Duodenal mucosa (tissue), 2 donors: ENCODE data around the gene CTSF.

Experiments used
- H3K27ac ChIP-seq: one replicate; pipeline ENCODE4 v1.7.0; 2013; ENCODE audit warnings: low read depth, low read length
- H3K27me3 ChIP-seq, 2 donors: one replicate each; pipeline ENCODE4 v1.7.0; 2013; ENCODE audit warnings: low read length in 2 of 2, control low read depth in 1 of 2; ENCODE audit not compliant: insufficient read depth in 2 of 2, control insufficient read depth in 1 of 2
- H3K36me3 ChIP-seq, 2 donors: one replicate each; pipeline ENCODE4 v1.7.0; 2013; ENCODE audit warnings: low read length in 2 of 2, control low read depth in 1 of 2; ENCODE audit not compliant: insufficient read depth in 2 of 2, control insufficient read depth in 1 of 2
- H3K4me1 ChIP-seq, 2 donors: one replicate each; pipeline ENCODE4 v1.7.0; 2013; ENCODE audit warnings: low read length in 2 of 2, control low read depth in 1 of 2; ENCODE audit not compliant: insufficient read depth in 2 of 2, control insufficient read depth in 1 of 2
- H3K4me3 ChIP-seq, 2 donors: one replicate each; pipeline ENCODE4 v1.7.0; 2013; ENCODE audit warnings: low read length in 2 of 2, low read depth in 1 of 2
- H3K9ac ChIP-seq, 2 donors: one replicate each; pipeline ENCODE4 v1.7.0; 2013; ENCODE audit warnings: low read length in 2 of 2, low read depth in 1 of 2
- H3K9me3 ChIP-seq, 2 donors: one replicate each; pipeline ENCODE4 v1.7.0; 2013; ENCODE audit warnings: low read length in 2 of 2, control low read depth in 1 of 2; ENCODE audit not compliant: control insufficient read depth in 1 of 2

Gene CTSF

DNA sequence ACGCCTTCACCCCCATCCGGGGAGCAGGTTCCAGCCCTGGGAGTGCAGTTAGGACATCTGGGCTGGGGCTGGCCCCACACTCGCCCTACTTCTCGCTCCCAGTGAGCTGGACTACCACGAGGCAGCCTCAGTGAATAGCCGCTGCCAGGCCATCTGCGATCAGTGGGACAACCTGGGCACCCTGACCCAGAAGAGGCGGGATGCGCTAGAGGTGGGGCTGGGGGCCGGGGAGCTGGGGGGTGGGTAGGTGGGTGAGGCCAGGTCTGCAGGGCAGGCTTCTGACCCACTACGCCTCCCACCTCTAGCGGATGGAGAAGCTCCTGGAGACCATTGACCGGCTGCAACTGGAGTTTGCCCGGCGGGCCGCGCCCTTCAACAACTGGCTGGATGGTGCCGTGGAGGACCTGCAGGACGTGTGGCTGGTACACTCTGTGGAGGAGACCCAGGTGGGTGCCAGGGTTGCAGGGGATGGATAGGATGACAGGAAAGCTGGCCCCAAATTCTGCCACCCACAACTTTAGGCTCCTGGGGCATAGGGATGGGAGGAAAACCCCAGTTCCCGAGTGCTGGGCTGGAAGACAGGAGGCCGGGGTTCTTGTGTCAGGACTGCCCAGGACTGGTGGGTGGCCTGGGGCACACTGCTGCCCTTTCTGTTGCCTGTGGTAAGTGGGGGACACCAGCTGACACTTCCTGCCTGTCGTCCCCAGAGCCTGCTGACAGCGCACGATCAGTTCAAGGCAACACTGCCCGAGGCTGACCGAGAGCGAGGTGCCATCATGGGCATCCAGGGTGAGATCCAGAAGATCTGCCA, 8.3 kb downstream of the CTSF start:
- peaks cover 0 to 4% of the 10 kb centered on the region in 2 donors for H3K4me1 ChIP-seq
- H3K4me3 ChIP-seq = no peak overlapping the region
- H3K27ac ChIP-seq = no peak overlapping the region
- H3K9ac ChIP-seq = no peak overlapping the region
- no peaks in the 10 kb centered on the region for H3K9me3 ChIP-seq
- peaks cover 3 to 11% of the 10 kb centered on the region in 2 donors for H3K27me3 ChIP-seq
- no peaks in the 10 kb centered on the region for H3K36me3 ChIP-seq

DNA sequence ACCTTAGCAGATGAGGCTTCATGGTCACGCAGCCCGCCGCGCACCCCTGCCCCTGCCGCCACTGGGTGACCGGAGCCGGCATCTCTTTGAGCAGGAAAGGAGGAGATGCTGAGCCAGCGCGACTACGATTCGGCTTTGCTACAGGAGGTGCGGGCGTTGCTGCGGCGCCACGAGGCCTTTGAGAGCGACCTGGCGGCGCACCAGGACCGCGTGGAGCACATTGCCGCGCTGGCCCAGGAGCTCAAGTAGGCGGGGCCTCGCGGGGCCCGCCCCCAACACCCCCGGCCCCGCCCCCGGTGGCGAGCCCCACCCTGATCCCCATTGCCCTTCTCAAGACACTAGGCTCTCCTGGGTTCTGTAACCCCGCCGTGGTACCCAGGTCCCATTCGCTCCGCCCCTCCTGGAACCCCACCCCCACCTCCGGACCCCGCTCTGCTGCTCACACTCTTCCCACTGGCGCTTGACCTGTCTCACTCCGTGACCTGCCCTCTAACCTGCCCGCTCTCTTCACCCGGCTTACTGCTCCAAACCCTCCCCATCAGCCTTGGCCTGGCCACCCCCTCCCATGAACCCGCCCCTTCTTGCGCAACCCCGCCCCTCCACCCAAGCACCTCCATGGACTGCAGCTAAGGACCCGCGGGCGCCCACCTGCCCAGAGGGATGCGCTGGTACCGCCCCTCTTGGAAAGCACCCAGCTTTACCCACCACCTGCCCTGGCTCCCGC, 9.1 kb downstream of the CTSF start:
- Histone ChIP-seq H3K9ac (no peak overlapping the region), H3K27me3 (peaks cover 3 to 11% of the 10 kb centered on the region in 2 donors), H3K4me3 (peak overlapping the region in 1 of 2 donors; percentile 8), H3K4me1 (peaks cover 0 to 4% of the 10 kb centered on the region in 2 donors), H3K27ac (no peak overlapping the region), H3K9me3 (no peaks in the 10 kb centered on the region), H3K36me3 (no peaks in the 10 kb centered on the region)

DNA sequence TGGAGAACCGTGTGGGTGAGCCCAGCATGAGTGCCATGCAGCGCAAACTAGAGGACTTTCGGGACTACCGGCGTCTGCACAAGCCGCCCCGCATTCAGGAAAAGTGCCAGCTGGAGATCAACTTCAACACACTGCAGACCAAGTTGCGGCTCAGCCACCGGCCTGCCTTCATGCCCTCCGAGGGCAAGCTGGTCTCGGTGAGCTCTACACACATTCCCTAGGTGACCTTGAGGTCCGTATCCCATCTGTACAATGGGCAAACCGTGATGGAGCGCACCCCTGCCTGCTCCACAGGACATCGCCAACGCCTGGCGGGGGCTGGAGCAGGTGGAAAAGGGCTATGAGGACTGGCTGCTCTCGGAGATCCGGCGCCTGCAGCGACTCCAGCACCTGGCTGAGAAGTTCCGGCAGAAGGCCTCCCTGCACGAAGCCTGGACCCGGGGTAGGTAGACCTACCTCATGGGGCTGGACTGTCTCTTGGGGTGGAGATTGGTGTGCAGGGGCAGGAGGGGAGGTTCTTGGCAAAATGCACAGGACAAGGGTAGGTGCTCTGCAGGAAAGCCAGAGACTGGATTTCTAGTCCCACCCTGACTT, 10.6 kb downstream of the CTSF start:
- Histone ChIP-seq H3K27me3 (peaks cover 3 to 11% of the 10 kb centered on the region in 2 donors), H3K27ac (no peak overlapping the region), H3K9me3 (no peaks in the 10 kb centered on the region), H3K9ac (no peak overlapping the region), H3K36me3 (no peaks in the 10 kb centered on the region), H3K4me3 (no peak overlapping the region), H3K4me1 (peaks cover 0 to 4% of the 10 kb centered on the region in 2 donors)

DNA sequence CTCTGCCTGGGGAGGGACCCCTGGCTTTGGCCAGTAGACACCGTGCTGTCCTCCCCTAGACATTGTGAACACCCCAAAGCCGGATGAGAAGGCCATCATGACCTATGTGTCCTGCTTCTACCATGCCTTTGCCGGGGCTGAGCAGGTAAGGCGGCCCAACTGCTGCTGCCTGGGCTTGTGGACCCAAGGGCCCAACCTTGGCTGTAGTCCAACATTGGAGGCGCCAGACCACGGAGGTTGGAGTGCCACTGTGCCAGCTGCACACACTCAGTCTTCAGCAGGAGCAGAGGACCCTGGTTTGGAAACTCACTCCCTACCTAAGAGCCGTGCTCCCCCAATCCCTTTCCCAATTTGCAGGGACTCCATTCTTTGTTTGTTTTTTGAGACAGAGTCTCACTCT, 12.3 kb downstream of the CTSF start:
- no peak overlapping the region for H3K4me3 ChIP-seq
- no peaks in the 10 kb centered on the region for H3K36me3 ChIP-seq
- H3K9me3 ChIP-seq = no peaks in the 10 kb centered on the region
- no peak overlapping the region for H3K9ac ChIP-seq
- H3K4me1 ChIP-seq = peaks cover 0 to 4% of the 10 kb centered on the region in 2 donors
- no peak overlapping the region for H3K27ac ChIP-seq
- peaks cover 3 to 11% of the 10 kb centered on the region in 2 donors for H3K27me3 ChIP-seq

DNA sequence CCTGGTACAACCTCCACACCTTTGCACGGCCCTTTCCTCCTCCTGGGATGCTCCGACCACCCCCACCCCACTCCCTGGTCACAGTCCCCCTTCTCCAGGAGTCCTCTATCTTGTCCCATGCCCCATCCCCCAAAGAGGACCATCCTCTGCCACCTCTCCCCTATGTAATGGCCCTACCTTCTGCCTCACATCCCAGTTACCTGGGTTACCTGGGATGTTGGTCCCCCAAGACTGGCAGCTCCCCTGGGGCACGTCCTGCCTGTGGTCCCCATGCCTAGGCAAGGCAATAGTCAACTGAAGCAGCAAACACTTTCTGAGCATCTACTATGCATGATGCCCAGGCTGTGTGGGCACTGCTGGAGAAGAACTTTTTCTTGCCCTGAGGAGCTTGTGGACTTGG, 13.0 kb downstream of the CTSF start:
- H3K4me1 ChIP-seq = peaks cover 0 to 4% of the 10 kb centered on the region in 2 donors
- peaks cover 3 to 11% of the 10 kb centered on the region in 2 donors for H3K27me3 ChIP-seq
- no peak overlapping the region for H3K9ac ChIP-seq
- H3K9me3 ChIP-seq = no peaks in the 10 kb centered on the region
- H3K36me3 ChIP-seq = no peaks in the 10 kb centered on the region
- H3K27ac ChIP-seq = no peak overlapping the region
- H3K4me3 ChIP-seq = no peak overlapping the region

DNA sequence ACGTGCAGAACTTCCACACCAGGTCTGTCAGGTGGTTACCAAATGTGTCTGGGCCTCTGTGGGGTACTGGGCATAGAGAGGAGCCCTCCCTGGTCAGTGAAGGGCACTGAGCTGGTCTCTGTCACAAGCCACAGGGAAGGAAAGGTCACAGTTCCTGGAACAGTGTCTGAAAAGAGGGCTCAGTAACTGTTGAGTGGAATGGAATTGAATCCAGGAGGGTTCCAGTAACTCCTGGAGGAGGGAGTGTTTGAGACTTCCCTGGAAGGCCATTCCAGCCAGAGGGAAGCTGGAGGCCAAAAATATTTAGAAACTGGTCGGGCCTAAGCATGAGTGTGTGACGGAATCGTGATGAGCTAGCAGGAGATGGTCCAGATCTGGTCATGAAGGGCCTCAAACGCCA, 13.8 kb downstream of the CTSF start:
- no peak overlapping the region for H3K27ac ChIP-seq
- H3K36me3 ChIP-seq = no peaks in the 10 kb centered on the region
- no peak overlapping the region for H3K9ac ChIP-seq
- H3K9me3 ChIP-seq = no peaks in the 10 kb centered on the region
- peaks cover 3 to 11% of the 10 kb centered on the region in 2 donors for H3K27me3 ChIP-seq
- H3K4me1 ChIP-seq = peaks cover 0 to 4% of the 10 kb centered on the region in 2 donors
- no peak overlapping the region for H3K4me3 ChIP-seq

DNA sequence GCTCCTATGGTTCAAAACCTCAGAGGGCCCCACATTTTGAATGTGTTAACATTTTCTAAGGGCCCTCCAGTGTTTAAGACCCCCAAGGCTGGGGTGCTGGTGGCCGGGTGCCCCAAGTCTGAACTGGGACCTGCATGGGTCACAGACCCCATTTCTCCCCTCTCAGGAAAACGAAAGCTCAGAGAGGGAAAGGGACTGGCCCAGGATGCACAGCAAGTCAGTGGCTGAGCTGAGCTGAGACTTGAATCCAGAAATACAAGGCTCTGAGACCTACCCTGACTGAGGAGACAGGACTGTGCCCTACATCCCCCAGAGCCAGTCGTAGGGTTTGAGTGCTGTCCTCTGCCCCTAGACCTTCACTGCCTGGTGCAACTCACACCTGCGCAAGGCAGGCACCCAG, 17.5 kb downstream of the CTSF start:
- H3K36me3 ChIP-seq = no peaks in the 10 kb centered on the region
- no peaks in the 10 kb centered on the region for H3K9me3 ChIP-seq
- no peak overlapping the region for H3K9ac ChIP-seq
- H3K4me3 ChIP-seq = no peak overlapping the region
- H3K27ac ChIP-seq = no peak overlapping the region
- no peaks in the 10 kb centered on the region for H3K27me3 ChIP-seq
- H3K4me1 ChIP-seq = no peaks in the 10 kb centered on the region

DNA sequence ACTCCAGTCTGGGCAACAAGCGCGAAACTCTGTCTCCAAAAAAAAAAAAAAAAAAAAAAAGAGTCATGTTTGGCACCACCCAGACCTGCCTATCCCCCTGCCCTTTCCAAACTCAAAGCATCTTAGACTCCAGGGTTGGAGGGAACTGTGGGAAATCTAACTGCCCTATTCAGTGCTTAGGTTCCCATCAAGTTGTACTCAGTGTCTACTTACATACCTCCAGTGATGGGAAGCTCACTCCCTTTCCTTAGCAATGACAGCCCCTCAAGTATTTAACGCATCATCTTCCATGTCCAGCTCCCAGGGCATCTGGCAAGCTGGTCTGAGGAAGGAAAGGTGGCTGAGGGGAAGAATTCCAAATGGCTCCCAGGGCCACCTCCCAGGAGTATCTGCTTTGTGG, 18.7 kb downstream of the CTSF start:
- no peak overlapping the region for H3K27ac ChIP-seq
- H3K9ac ChIP-seq = no peak overlapping the region
- H3K9me3 ChIP-seq = no peaks in the 10 kb centered on the region
- peaks cover 0 to 8% of the 10 kb centered on the region in 2 donors for H3K4me1 ChIP-seq
- no peaks in the 10 kb centered on the region for H3K36me3 ChIP-seq
- no peak overlapping the region for H3K4me3 ChIP-seq
- H3K27me3 ChIP-seq = no peaks in the 10 kb centered on the region

DNA sequence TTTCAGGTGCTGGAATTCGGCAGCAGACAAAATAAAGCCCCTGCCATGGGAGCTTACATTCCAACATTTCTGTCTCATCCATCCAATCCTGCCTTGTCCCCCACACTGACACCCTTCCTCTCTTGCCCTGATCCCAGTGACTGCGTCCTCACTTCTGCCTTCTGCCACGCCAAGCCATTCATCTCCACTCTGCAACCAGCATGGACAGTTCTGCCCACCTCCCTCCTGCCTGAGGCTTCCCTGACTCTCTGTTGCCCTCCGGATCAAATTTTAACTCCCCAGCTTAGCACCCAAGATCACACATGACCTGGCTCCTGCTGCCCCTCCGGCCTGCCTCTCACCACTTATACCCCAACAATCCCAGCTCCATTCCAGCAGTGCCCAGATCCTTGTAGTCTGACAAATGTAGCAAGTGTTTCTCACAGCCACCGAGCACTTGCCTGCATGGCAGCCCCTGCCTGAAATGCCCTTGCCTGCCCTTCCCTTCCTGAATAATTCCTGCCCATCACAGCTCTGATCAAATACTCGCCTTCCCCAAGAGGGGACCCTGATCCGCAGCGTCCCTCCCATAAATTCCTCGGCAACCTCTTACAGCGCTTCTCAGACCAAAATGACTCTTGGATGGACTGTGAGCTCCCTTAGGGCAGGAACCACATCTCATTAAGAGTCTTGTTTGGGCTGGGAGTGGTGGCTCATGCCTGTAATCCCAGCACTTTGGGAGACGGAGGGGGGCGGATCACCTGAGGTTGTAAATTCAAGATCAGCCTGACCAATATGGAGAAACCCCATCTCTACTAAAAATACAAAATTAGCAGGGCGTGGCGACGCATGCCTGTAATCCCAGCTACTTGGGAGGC, 19.4 kb downstream of the CTSF start:
- H3K36me3 ChIP-seq = no peaks in the 10 kb centered on the region
- no peak overlapping the region for H3K4me3 ChIP-seq
- no peak overlapping the region for H3K9ac ChIP-seq
- H3K9me3 ChIP-seq = no peaks in the 10 kb centered on the region
- peaks cover 0 to 13% of the 10 kb centered on the region in 2 donors for H3K4me1 ChIP-seq
- no peaks in the 10 kb centered on the region for H3K27me3 ChIP-seq
- no peak overlapping the region for H3K27ac ChIP-seq
